ENCODE measurements around the gene SEC24C. TPM values are rescaled to one million over a fixed set of nuclear protein-coding genes. Genes with fewer than 3 reads are reported as not detected.

The SEC24C gene
- total RNA-seq, 2 experiments from 2014 or later, result 52.0 to 54.2 TPM

- POLR2A ChIA-PET, result interaction anchor here (1.3 kb wide), 1 partner anchor 43 kb away, joined by 3 read pairs; a partner anchor contains a TSS
- Histone ChIP-seq H3K4me3 (ENCODE audit: low read length) (no peak overlapping the region), H3K4me1 (ENCODE audit: insufficient read depth, low read length) (peaks cover 10% of the 10 kb centered on the region), H3K9me3 (ENCODE audit: control insufficient read depth in 1 of 2, insufficient read depth in 1 of 2, low read length in 2 of 2) (peaks cover 0 to 7% of the 10 kb centered on the region in 2 experiments), H3K27ac (ENCODE audit: low read depth in 1 of 2, low read length in 2 of 2) (no peak overlapping the region), H3K27me3 (ENCODE audit: control insufficient read depth in 1 of 2, insufficient read depth in 2 of 2, low read length in 2 of 2) (no peaks in the 10 kb centered on the region), H3K36me3 (ENCODE audit: insufficient read depth, low read length) (peaks cover 70% of the 10 kb centered on the region)
- intact Hi-C loops (cut with DNase I, micrococcal nuclease), result loop anchor here in 1 of 2 experiments (10.0 kb wide), 1 partner anchor 321 kb away; the partner anchor contains the start of gene PPP3CB
- H3K4me1 Mint-ChIP-seq (ENCODE audit: low read depth), result peaks cover 5% of the 10 kb centered on the region
- no peaks in the 10 kb centered on the region for H3K27me3 Mint-ChIP-seq
- no peak overlapping the region for H3K4me3 Mint-ChIP-seq
- no peak overlapping the region for H3K27ac Mint-ChIP-seq
- no peaks in the 10 kb centered on the region for H3K9me3 Mint-ChIP-seq
- ATAC-seq (ENCODE audit: poor library complexity), result no peak
- peaks cover 70% of the 10 kb centered on the region for H3K36me3 Mint-ChIP-seq (ENCODE audit: low read depth)
- no peak for TF ChIP-seq CTCF (IDR thresholded peaks at IDR 0.05)
- CTCF ChIA-PET, result interaction anchor here (1.1 kb wide), 1 partner anchor 42 kb away, joined by 3 read pairs; no protein-coding TSS in a partner anchor
- DNase-seq, result no peak
Measured at GRCh38 chr10:73815719-73816030, 71.5 kb downstream of the SEC24C start.

GRCh38 chr10:73816917-73817729, 73.0 kb downstream of the SEC24C start:
- no peaks in the 10 kb centered on the region for H3K27me3 ChIP-seq (ENCODE audit: control insufficient read depth in 1 of 2, insufficient read depth in 2 of 2, low read length in 2 of 2)
- Mint-ChIP-seq H3K36me3 (ENCODE audit: low read depth) (peaks cover 75% of the 10 kb centered on the region), H3K4me1 (ENCODE audit: low read depth) (peaks cover 4% of the 10 kb centered on the region), H3K4me3 (no peak overlapping the region), H3K9me3 (no peaks in the 10 kb centered on the region), H3K27me3 (no peaks in the 10 kb centered on the region), H3K27ac (peak overlapping the region; percentile 30)
- TF ChIP-seq CTCF (IDR thresholded peaks at IDR 0.05), result no peak
- H3K27ac ChIP-seq (ENCODE audit: low read depth in 1 of 2, low read length in 2 of 2), result no peak overlapping the region
- intact Hi-C loops (cut with DNase I, micrococcal nuclease), result loop anchor here in 1 of 2 experiments (10.0 kb wide), 1 partner anchor 322 kb away; the partner anchor contains the start of gene PPP3CB
- H3K4me3 ChIP-seq (ENCODE audit: low read length), result no peak overlapping the region
- ChIA-PET CTCF (interaction anchor here (1.1 kb wide), 1 partner anchor 63 kb away, joined by 3 read pairs; no protein-coding TSS in a partner anchor), POLR2A (no interaction called here)
- peaks cover 80% of the 10 kb centered on the region for H3K36me3 ChIP-seq (ENCODE audit: insufficient read depth, low read length)
- ATAC-seq (ENCODE audit: poor library complexity) (no peak), DNase-seq (no peak)
- H3K9me3 ChIP-seq (ENCODE audit: control insufficient read depth in 1 of 2, insufficient read depth in 1 of 2, low read length in 2 of 2), result peaks cover 0 to 5% of the 10 kb centered on the region in 2 experiments
- peaks cover 5% of the 10 kb centered on the region for H3K4me1 ChIP-seq (ENCODE audit: insufficient read depth, low read length)

GRCh38 chr10:73817826-73818225, 73.7 kb downstream of the SEC24C start:
- Mint-ChIP-seq H3K9me3 (no peaks in the 10 kb centered on the region), H3K27ac (peak overlapping the region; percentile 30), H3K27me3 (no peaks in the 10 kb centered on the region), H3K36me3 (ENCODE audit: low read depth) (peaks cover 77% of the 10 kb centered on the region), H3K4me1 (ENCODE audit: low read depth) (peaks cover 4% of the 10 kb centered on the region), H3K4me3 (no peak overlapping the region)
- no peak overlapping the region for H3K27ac ChIP-seq (ENCODE audit: low read depth in 1 of 2, low read length in 2 of 2)
- H3K4me1 ChIP-seq (ENCODE audit: insufficient read depth, low read length), result peaks cover under 1% of the 10 kb centered on the region
- POLR2A ChIA-PET, result interaction anchor here (0.9 kb wide), 1 partner anchor 45 kb away, joined by 3 read pairs; no protein-coding TSS in a partner anchor
- H3K4me3 ChIP-seq (ENCODE audit: low read length), result no peak overlapping the region
- H3K9me3 ChIP-seq (ENCODE audit: control insufficient read depth in 1 of 2, insufficient read depth in 1 of 2, low read length in 2 of 2), result peaks cover 0 to under 1% of the 10 kb centered on the region in 2 experiments
- TF ChIP-seq CTCF (IDR thresholded peaks at IDR 0.05), result no peak
- ATAC-seq (ENCODE audit: poor library complexity) (no peak), DNase-seq (no peak)
- CTCF ChIA-PET, result no interaction called here
- intact Hi-C loops (cut with DNase I, micrococcal nuclease), result loop anchor here in 1 of 2 experiments (10.0 kb wide), 1 partner anchor 323 kb away; the partner anchor contains the start of gene PPP3CB
- H3K27me3 ChIP-seq (ENCODE audit: control insufficient read depth in 1 of 2, insufficient read depth in 2 of 2, low read length in 2 of 2), result no peaks in the 10 kb centered on the region
- peaks cover 81% of the 10 kb centered on the region for H3K36me3 ChIP-seq (ENCODE audit: insufficient read depth, low read length)
